ENCODE measurements around the gene KREMEN2. TPM values are rescaled to one million over a fixed set of nuclear protein-coding genes. Genes with fewer than 3 reads are reported as not detected.

Gene KREMEN2
- total RNA-seq, 4 donors from 2014 or later = not detected

- H3K36me3 ChIP-seq = no peaks in the 10 kb centered on the region
- H3K9me3 ChIP-seq = no peaks in the 10 kb centered on the region
- H3K4me1 ChIP-seq = peaks cover 0 to 16% (median 4%) of the 10 kb centered on the region in 3 donors
- no peak for TF ChIP-seq POLR2A (IDR thresholded peaks at IDR 0.05)
- no peak for TF ChIP-seq POLR2AphosphoS5 (IDR thresholded peaks at IDR 0.05)
- no peak for TF ChIP-seq EP300 (IDR thresholded peaks at IDR 0.05)
- no peak for TF ChIP-seq CTCF (IDR thresholded peaks at IDR 0.05)
- H3K4me3 ChIP-seq = no peak overlapping the region
- peaks cover 88% of the 10 kb centered on the region for H3K27me3 ChIP-seq
- H3K27ac ChIP-seq = no peak overlapping the region
- 70 to 73% methylated on average over 2 of the region's 6 CpGs for WGBS, 2 donors (ENCODE audit: low coverage in 1 of 2)
- no peak for ATAC-seq
Measured at GRCh38 chr16:3014971-3015370, 50.9 kb downstream of the KREMEN2 start.

- peaks cover 78% of the 10 kb centered on the region for H3K27me3 ChIP-seq
- H3K4me3 ChIP-seq = no peak overlapping the region
- H3K9me3 ChIP-seq = no peaks in the 10 kb centered on the region
- ATAC-seq = no peak
- TF ChIP-seq CTCF (IDR thresholded peaks at IDR 0.05) = no peak
- no peak for TF ChIP-seq POLR2AphosphoS5 (IDR thresholded peaks at IDR 0.05)
- no peak for TF ChIP-seq EP300 (IDR thresholded peaks at IDR 0.05)
- no peak for TF ChIP-seq POLR2A (IDR thresholded peaks at IDR 0.05)
- no peaks in the 10 kb centered on the region for H3K36me3 ChIP-seq
- H3K27ac ChIP-seq = no peak overlapping the region
- peaks cover 0 to 27% (median 4%) of the 10 kb centered on the region in 3 donors for H3K4me1 ChIP-seq
- 89 to 97% methylated on average over 5 to 7 of the region's 13 CpGs for WGBS, 2 donors (ENCODE audit: low coverage in 1 of 2)
Measured at GRCh38 chr16:3015865-3016521, 51.9 kb downstream of the KREMEN2 start.

GRCh38 chr16:3017344-3017743, 53.3 kb downstream of the KREMEN2 start:
- Histone ChIP-seq H3K27ac (no peak overlapping the region), H3K9me3 (no peaks in the 10 kb centered on the region), H3K27me3 (peaks cover 65% of the 10 kb centered on the region), H3K4me3 (no peak overlapping the region), H3K36me3 (no peaks in the 10 kb centered on the region), H3K4me1 (peaks cover 0 to 40% (median 12%) of the 10 kb centered on the region in 3 donors)
- no peak for TF ChIP-seq CTCF (IDR thresholded peaks at IDR 0.05)
- no peak for TF ChIP-seq POLR2A (IDR thresholded peaks at IDR 0.05)
- no peak for TF ChIP-seq POLR2AphosphoS5 (IDR thresholded peaks at IDR 0.05)
- no peak for ATAC-seq
- 20% methylated on average over 2 of the region's 20 CpGs; no CpG with 5 or more reads in 1 of the 2 donors for WGBS, 2 donors (ENCODE audit: low coverage in 1 of 2)

Small RNA genes lying within 50 kb of the gene (small RNA-seq; reads per million reads assigned to genes)
- 0 reads per million in 4 donors for gene LINC00514

Other genes starting within 250 kb of the KREMEN2 start
- gene PRSS27, start 244.1 kb upstream of the KREMEN2 start, total RNA-seq = 10 to 100 TPM in 1 of 4 donors, 1 to 10 TPM in 2, under 1 TPM in 1; 0.67 to 10.3 (median 2.4) TPM
- 100 to 1,000 TPM in 3 of 4 donors, 10 to 100 TPM in 1; 73.9 to 398 (median 255) TPM for gene SRRM2, start 211.6 kb upstream of the KREMEN2 start, total RNA-seq
- 100 to 1,000 TPM; 216 to 269 (median 251) TPM for gene ELOB, start 187.0 kb upstream of the KREMEN2 start, total RNA-seq
- not detected for gene PRSS33, start 176.7 kb upstream of the KREMEN2 start, total RNA-seq
- gene PRSS41, start 165.8 kb upstream of the KREMEN2 start, total RNA-seq = not detected
- gene PRSS21, start 147.0 kb upstream of the KREMEN2 start, total RNA-seq = not detected
- gene ZG16B, start 134.0 kb upstream of the KREMEN2 start, total RNA-seq = 10 to 100 TPM in 1 of 4 donors, not detected in 3; 37.5 TPM
- 1 to 10 TPM in 2 of 4 donors, not detected in 2; 1.0 to 2.7 TPM for gene PRSS22, start 106.1 kb upstream of the KREMEN2 start, total RNA-seq
- 10 to 100 TPM; 21.9 to 69.1 (median 38.8) TPM for gene FLYWCH2, start 81.1 kb upstream of the KREMEN2 start, total RNA-seq
- 10 to 100 TPM; 34.5 to 66.5 (median 51.2) TPM for gene FLYWCH1, start 52.3 kb upstream of the KREMEN2 start, total RNA-seq
- 1 to 10 TPM; 1.9 to 6.4 (median 4.1) TPM for gene PAQR4, start 5.1 kb downstream of the KREMEN2 start, total RNA-seq
- 1 to 10 TPM in 2 of 4 donors, not detected in 2; 1.6 to 1.7 TPM for gene PKMYT1, start 16.2 kb downstream of the KREMEN2 start, total RNA-seq
- under 1 TPM in 2 of 4 donors, not detected in 2; 0.32 to 0.39 TPM for gene CLDN9, start 48.6 kb downstream of the KREMEN2 start, total RNA-seq
- gene CLDN6, start 53.9 kb downstream of the KREMEN2 start, total RNA-seq = not detected
- 100 to 1,000 TPM in 2 of 4 donors, 10 to 100 TPM in 2; 26.0 to 135 (median 72.2) TPM for gene TNFRSF12A, start 56.1 kb downstream of the KREMEN2 start, total RNA-seq
- 10 to 100 TPM; 20.1 to 94.9 (median 40.5) TPM for gene HCFC1R1, start 59.7 kb downstream of the KREMEN2 start, total RNA-seq
- 10 to 100 TPM; 17.6 to 28.2 (median 25.0) TPM for gene THOC6, start 59.8 kb downstream of the KREMEN2 start, total RNA-seq
- 1 to 10 TPM in 1 of 4 donors, under 1 TPM in 2, not detected in 1; 0.31 to 3.1 (median 0.31) TPM for gene BICDL2, start 72.7 kb downstream of the KREMEN2 start, total RNA-seq
- gene MMP25, start 82.3 kb downstream of the KREMEN2 start, total RNA-seq = 1 to 10 TPM in 2 of 4 donors, not detected in 2; 1.6 to 2.6 TPM
- 10 to 100 TPM in 3 of 4 donors, 1 to 10 TPM in 1; 2.6 to 39.0 (median 21.6) TPM for gene IL32, start 101.4 kb downstream of the KREMEN2 start, total RNA-seq
- gene ZSCAN10, start 135.0 kb downstream of the KREMEN2 start, total RNA-seq = 1 to 10 TPM in 1 of 4 donors, not detected in 3; 1.7 TPM
- 10 to 100 TPM; 11.6 to 25.8 (median 20.4) TPM for gene ZNF205, start 148.3 kb downstream of the KREMEN2 start, total RNA-seq
- gene ZNF213, start 170.8 kb downstream of the KREMEN2 start, total RNA-seq = 10 to 100 TPM in 2 of 4 donors, 1 to 10 TPM in 2; 3.6 to 22.3 (median 12.2) TPM
- gene OR1F1, start 223.9 kb downstream of the KREMEN2 start, total RNA-seq = not detected